ENCODE measurements around the gene PLXDC1. TPM values are rescaled to one million over a fixed set of nuclear protein-coding genes. Genes with fewer than 3 reads are reported as not detected.

Gene PLXDC1
- total and polyA plus RNA-seq, 12 donors, result 1.3 to 5.6 (median 3.9) TPM

DNA sequence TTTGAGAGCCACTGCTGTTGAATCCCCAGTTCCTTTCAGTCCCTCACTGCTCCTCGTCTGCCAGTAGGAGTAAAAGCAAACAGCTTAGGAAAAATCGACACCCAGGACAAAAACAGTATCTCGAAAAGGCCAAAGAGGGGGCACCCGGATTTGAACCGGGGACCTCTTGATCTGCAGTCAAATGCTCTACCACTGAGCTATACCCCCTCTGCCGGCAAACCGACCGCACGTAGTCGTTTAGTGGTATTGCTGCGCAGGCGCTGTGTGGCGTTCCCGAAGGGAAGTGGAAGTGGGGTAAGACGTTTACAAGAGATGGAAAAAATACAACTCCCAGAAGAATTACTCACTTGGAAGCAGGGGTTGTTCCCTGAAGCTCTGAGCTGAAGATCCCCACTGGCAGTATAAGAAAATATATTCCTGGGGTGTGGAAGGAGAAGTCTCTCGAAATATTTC is 2.2 kb upstream of the PLXDC1 start:
- 0% methylated on average over 16 of the region's 16 CpGs for WGBS, 4 donors

DNA sequence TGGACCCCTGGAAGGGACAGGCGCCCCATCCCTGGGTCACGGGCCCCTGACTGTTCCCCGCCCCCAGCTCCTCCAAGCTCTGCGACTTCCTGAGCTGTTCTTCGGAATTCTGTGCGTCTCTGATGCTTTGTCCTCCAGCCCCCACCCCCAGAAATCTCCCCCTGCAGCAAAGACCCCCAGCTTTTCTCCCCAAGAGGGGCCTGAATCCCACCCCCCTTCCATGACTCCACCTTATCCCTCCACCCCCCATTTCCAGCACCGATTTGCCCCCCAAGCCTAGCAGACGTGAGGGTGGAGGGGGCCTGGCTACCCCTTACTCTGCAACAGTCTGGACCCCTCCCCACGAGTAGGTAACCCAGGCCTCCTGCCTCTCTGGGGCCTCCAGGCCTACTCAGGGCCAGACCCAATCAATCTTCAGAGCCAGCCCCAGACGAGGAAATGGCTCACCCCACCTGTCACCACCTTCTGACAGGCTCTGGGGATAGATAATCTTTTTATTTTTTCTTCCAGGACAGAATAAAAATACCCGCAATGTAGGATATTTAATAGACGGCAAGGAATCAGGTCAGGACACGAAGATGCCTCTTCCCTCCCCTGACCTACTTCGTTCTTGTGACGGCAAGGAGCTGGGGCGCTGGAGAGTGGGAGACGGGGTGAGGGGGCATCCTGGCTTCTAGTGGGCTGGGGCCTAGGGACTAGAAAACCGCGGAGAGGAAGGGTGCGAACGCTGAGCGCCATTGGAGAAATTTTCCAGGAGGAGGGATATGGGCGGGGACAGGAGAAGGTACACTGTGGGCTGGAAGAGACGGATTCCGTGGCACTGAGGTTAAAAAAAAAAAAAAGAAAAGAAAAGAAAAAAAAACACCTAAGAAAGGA is 744 bp upstream of the PLXDC1 start:
- Histone ChIP-seq H3K27ac (peak overlapping the region in 1 of 5 donors; percentile 41), H3K4me1 (replicated peaks in 1 of 2) (peaks cover 9 to 12% of the 10 kb centered on the region in 2 donors), H3K4me3 (peak overlapping the region in 1 of 4 donors; percentile 81), H3K9me3 (replicated peaks in 1 of 3) (no peaks in the 10 kb centered on the region), H3K36me3 (replicated peaks in 1 of 2) (no peaks in the 10 kb centered on the region), H3K27me3 (no peaks in the 10 kb centered on the region)
- TF ChIP-seq, protein P1, sequence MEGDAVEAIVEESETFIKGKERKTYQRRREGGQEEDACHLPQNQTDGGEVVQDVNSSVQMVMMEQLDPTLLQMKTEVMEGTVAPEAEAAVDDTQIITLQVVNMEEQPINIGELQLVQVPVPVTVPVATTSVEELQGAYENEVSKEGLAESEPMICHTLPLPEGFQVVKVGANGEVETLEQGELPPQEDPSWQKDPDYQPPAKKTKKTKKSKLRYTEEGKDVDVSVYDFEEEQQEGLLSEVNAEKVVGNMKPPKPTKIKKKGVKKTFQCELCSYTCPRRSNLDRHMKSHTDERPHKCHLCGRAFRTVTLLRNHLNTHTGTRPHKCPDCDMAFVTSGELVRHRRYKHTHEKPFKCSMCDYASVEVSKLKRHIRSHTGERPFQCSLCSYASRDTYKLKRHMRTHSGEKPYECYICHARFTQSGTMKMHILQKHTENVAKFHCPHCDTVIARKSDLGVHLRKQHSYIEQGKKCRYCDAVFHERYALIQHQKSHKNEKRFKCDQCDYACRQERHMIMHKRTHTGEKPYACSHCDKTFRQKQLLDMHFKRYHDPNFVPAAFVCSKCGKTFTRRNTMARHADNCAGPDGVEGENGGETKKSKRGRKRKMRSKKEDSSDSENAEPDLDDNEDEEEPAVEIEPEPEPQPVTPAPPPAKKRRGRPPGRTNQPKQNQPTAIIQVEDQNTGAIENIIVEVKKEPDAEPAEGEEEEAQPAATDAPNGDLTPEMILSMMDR (IDR thresholded peaks at IDR 0.05), result no peak
- TF ChIP-seq POLR2A (IDR thresholded peaks at IDR 0.05), result no peak
- peak in 2 of 7 donors; percentile 37 to 44 for DNase-seq
- WGBS, 4 donors, result 9 to 22% (median 17%) methylated on average over 22 to 25 of the region's 25 CpGs
- intact Hi-C loops (cut with DNase I), result loop anchor here (2.0 to 10.0 kb wide), 4 partner anchors 85 to 277 kb away; partner anchors contain the start of gene LASP1 (in 1 of the 2)

More for the DNA sequence above, 2.2 kb upstream of the PLXDC1 start:
- H3K36me3 ChIP-seq (replicated peaks in 1 of 2), result no peaks in the 10 kb centered on the region
- H3K4me1 ChIP-seq (replicated peaks in 1 of 2), result peaks cover 9 to 12% of the 10 kb centered on the region in 2 donors
- peak overlapping the region in 4 of 5 donors; percentile 51 to 90 (median 81) for H3K27ac ChIP-seq
- intact Hi-C loops (cut with DNase I), result loop anchor here (2.0 to 10.0 kb wide), 4 partner anchors 86 to 279 kb away; partner anchors contain the start of gene LASP1 (in 1 of the 2)
- peak; percentile 10 to 19 for TF ChIP-seq POLR2A (IDR thresholded peaks at IDR 0.05)
- TF ChIP-seq, protein P1 (IDR thresholded peaks at IDR 0.05), result peak in 3 of 6 experiments; percentile 24 to 48 (median 40)
- H3K4me3 ChIP-seq, result peak overlapping the region; percentile 50 to 81 (median 66)
- H3K9me3 ChIP-seq (replicated peaks in 1 of 3), result no peaks in the 10 kb centered on the region
- DNase-seq, result peak; percentile 85 to 98 (median 93)
- H3K27me3 ChIP-seq, result no peaks in the 10 kb centered on the region

DNA sequence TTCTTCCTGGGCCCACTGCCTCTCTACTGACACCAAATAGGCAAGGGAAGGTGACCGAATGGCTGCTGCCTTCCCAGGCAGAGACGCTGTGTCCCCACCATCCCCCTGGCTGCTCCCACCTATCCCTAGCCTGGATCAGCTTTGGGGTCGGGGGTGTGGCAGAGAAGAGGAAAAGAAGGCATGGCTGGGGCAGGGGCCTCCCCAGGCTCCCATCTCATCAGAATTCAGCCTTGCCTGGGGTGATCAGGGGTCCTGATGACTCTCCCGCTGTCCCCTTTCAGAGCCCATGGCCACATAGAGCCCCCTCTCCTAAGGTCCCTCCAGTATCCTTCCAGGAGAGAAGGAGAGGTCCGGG is 665 bp downstream of the PLXDC1 start:
- Histone ChIP-seq H3K27me3 (no peaks in the 10 kb centered on the region), H3K9me3 (replicated peaks in 1 of 3) (no peaks in the 10 kb centered on the region), H3K36me3 (replicated peaks in 1 of 2) (no peaks in the 10 kb centered on the region), H3K27ac (no peak overlapping the region), H3K4me1 (replicated peaks in 1 of 2) (peaks cover 9 to 12% of the 10 kb centered on the region in 2 donors), H3K4me3 (peak overlapping the region in 1 of 4 donors; percentile 56)
- intact Hi-C loops (cut with DNase I), result loop anchor here (5.0 to 10.0 kb wide), 3 partner anchors 83 to 276 kb away; partner anchors contain the start of gene LASP1 (in 1 of the 2)
- TF ChIP-seq POLR2A (IDR thresholded peaks at IDR 0.05), result no peak
- TF ChIP-seq, protein P1 (IDR thresholded peaks at IDR 0.05), result no peak
- 17 to 57% (median 51%) methylated on average over 1 to 5 of the region's 5 CpGs for WGBS, 4 donors
- DNase-seq, result no peak

DNA sequence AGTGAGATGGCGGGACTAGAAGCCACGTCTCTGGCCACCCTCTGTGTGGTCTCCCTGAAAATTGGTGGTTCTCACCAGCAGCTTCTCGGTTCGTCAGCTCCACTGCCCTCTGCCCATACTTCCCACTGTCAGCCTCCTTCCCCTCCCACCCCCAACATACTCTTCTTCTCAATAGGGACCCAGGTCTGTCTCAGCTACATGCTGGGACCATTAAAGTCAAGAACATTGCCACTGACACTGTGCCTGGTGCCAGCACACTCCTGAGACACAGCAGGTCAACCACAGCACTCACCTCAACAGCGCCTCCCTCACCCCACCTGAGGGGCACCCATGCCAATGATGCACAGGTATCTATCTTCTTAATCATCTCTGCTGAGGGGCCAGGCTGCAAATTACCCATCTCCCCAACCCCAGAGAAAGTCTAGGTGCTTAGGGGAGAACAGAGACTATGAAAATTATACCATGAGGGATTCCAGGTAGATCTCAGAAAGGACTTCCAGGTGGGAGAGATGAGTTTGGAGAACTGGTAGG is 1.3 kb downstream of the PLXDC1 start:
- Histone ChIP-seq H3K9me3 (replicated peaks in 1 of 3) (no peaks in the 10 kb centered on the region), H3K27me3 (no peaks in the 10 kb centered on the region), H3K27ac (no peak overlapping the region), H3K4me3 (no peak overlapping the region), H3K4me1 (replicated peaks in 1 of 2) (peaks cover 9 to 12% of the 10 kb centered on the region in 2 donors), H3K36me3 (replicated peaks in 1 of 2) (no peaks in the 10 kb centered on the region)
- 55 to 75% (median 70%) methylated on average over 4 to 5 of the region's 5 CpGs for WGBS, 4 donors
- TF ChIP-seq POLR2A (IDR thresholded peaks at IDR 0.05), result no peak
- TF ChIP-seq, protein P1 (IDR thresholded peaks at IDR 0.05), result no peak
- intact Hi-C loops (cut with DNase I), result loop anchor here (5.0 to 10.0 kb wide), 3 partner anchors 83 to 275 kb away; partner anchors contain the start of gene LASP1 (in 1 of the 2)
- DNase-seq, result no peak

Measured in adrenal gland (tissue), 12 donors.